ENCODE results near the gene GPN3. TPM values are rescaled to one million over a fixed set of nuclear protein-coding genes. Genes with fewer than 3 reads are reported as not detected.

Gene GPN3
- total and polyA plus RNA-seq, 10 donors, result 11.6 to 29.9 (median 19.3) TPM

- H3K4me3 ChIP-seq, result no peak overlapping the region
- no peaks in the 10 kb centered on the region for H3K36me3 ChIP-seq
- peaks cover 0 to 8% (median 7%) of the 10 kb centered on the region in 6 donors for H3K4me1 ChIP-seq
- WGBS, 5 donors, result 71 to 76% (median 72%) methylated on average over 6 of the region's 6 CpGs
- DNase-seq, result no peak
- TF ChIP-seq POLR2AphosphoS5 (IDR thresholded peaks at IDR 0.05) (no peak), POLR2A (IDR thresholded peaks at IDR 0.05) (no peak), CTCF (IDR thresholded peaks at IDR 0.05 in 8 of 11, conservative IDR thresholded peaks at IDR 0.05 in 3 of 11) (no peak)
- H3K27ac ChIP-seq, result no peak overlapping the region
- no peaks in the 10 kb centered on the region for H3K9me3 ChIP-seq
- no peaks in the 10 kb centered on the region for H3K27me3 ChIP-seq (replicated peaks in 1 of 7)
- intact Hi-C loops (cut with DNase I; ENCODE audit: low total_unique reads), result loop anchor here (2.0 to 10.0 kb wide), 2 partner anchors 85 to 191 kb away; no protein-coding TSS in a partner anchor
Observed at GRCh38 chr12:110513842-110514241, 45.8 kb upstream of the GPN3 start.

GRCh38 chr12:110508071-110508586 is 40.1 kb upstream of the GPN3 start:
- Histone ChIP-seq H3K4me1 (peaks cover 0 to 9% (median 7%) of the 10 kb centered on the region in 6 donors), H3K27ac (no peak overlapping the region), H3K36me3 (no peaks in the 10 kb centered on the region), H3K9me3 (no peaks in the 10 kb centered on the region), H3K4me3 (no peak overlapping the region), H3K27me3 (replicated peaks in 1 of 7) (no peaks in the 10 kb centered on the region)
- TF ChIP-seq POLR2A (IDR thresholded peaks at IDR 0.05), result no peak
- no peak for TF ChIP-seq POLR2AphosphoS5 (IDR thresholded peaks at IDR 0.05)
- no peak for TF ChIP-seq CTCF (IDR thresholded peaks at IDR 0.05 in 8 of 11, conservative IDR thresholded peaks at IDR 0.05 in 3 of 11)
- WGBS, 5 donors, result 89 to 97% (median 93%) methylated on average over 4 of the region's 4 CpGs
- intact Hi-C loops (cut with DNase I; ENCODE audit: low total_unique reads), result loop anchor here (10.0 kb wide), 1 partner anchor 53 kb away; the partner anchor contains the start of gene ARPC3
- DNase-seq, result no peak

GRCh38 chr12:110505332-110505731 is 37.3 kb upstream of the GPN3 start:
- Histone ChIP-seq H3K27me3 (replicated peaks in 1 of 7) (no peaks in the 10 kb centered on the region), H3K4me3 (no peak overlapping the region), H3K27ac (no peak overlapping the region), H3K36me3 (no peaks in the 10 kb centered on the region), H3K9me3 (no peaks in the 10 kb centered on the region), H3K4me1 (peaks cover 7 to 22% (median 16%) of the 10 kb centered on the region in 6 donors)
- DNase-seq, result no peak
- TF ChIP-seq CTCF (IDR thresholded peaks at IDR 0.05 in 8 of 11, conservative IDR thresholded peaks at IDR 0.05 in 3 of 11), result no peak
- no peak for TF ChIP-seq POLR2A (IDR thresholded peaks at IDR 0.05)
- TF ChIP-seq POLR2AphosphoS5 (IDR thresholded peaks at IDR 0.05), result no peak
- WGBS, 5 donors, result 81 to 89% (median 89%) methylated on average over 3 of the region's 3 CpGs
- intact Hi-C loops (cut with DNase I; ENCODE audit: low total_unique reads), result loop anchor here (10.0 kb wide), 1 partner anchor 51 kb away; the partner anchor contains the start of gene ARPC3

- Histone ChIP-seq H3K36me3 (no peaks in the 10 kb centered on the region), H3K9me3 (no peaks in the 10 kb centered on the region), H3K27me3 (replicated peaks in 1 of 7) (no peaks in the 10 kb centered on the region), H3K4me1 (peaks cover 24 to 41% (median 35%) of the 10 kb centered on the region in 6 donors), H3K4me3 (no peak overlapping the region), H3K27ac (no peak overlapping the region)
- 87 to 95% (median 89%) methylated on average over 1 of the region's 1 CpG for WGBS, 5 donors
- intact Hi-C loops (cut with DNase I; ENCODE audit: low total_unique reads), result loop anchor here (10.0 kb wide), 1 partner anchor 49 kb away; the partner anchor contains the start of gene ARPC3
- no peak for DNase-seq
- no peak for TF ChIP-seq POLR2AphosphoS5 (IDR thresholded peaks at IDR 0.05)
- no peak for TF ChIP-seq POLR2A (IDR thresholded peaks at IDR 0.05)
- TF ChIP-seq CTCF (IDR thresholded peaks at IDR 0.05 in 8 of 11, conservative IDR thresholded peaks at IDR 0.05 in 3 of 11), result no peak
Observed at GRCh38 chr12:110503432-110503831, 35.4 kb upstream of the GPN3 start.

Data from spleen (tissue), 11 donors.